GM23338 (cell line): ENCODE measurements around the gene ERI3.

Experiments
- CREB1 ChIP-seq: fragments of 250-450 bp; sonication (Bioruptor Pico); IDR thresholded peaks from 2 replicates; pipeline ENCODE4 v1.5.0; 2020; ENCODE audit warnings: low read depth, mild to moderate bottlenecking, moderate library complexity
- CTCF ChIP-seq, 2 experiments: fragments of 200-600 bp in 1 of 2; sonication (generic) in 1 of 2; conservative IDR thresholded peaks; 2 replicates each; pipeline versions ENCODE4 v1.5.1 to v1.6.1; 2016 to 2017; ENCODE audit warnings: antibody characterized with exemption in 2 of 2, low read depth in 2 of 2, mild to moderate bottlenecking in 2 of 2, moderate library complexity in 1 of 2
- EZH2 ChIP-seq: fragments of 200-600 bp; sonication (generic); IDR thresholded peaks from one replicate; pipeline ENCODE4 v1.8.0; 2017; ENCODE audit warnings: antibody characterized with exemption, mild to moderate bottlenecking, low read depth; ENCODE audit not compliant: unreplicated experiment
- EZH2phosphoT487 ChIP-seq: fragments of 200-600 bp; sonication (generic); IDR thresholded peaks from one replicate; pipeline ENCODE4 v1.8.1; 2018; ENCODE audit warnings: antibody characterized with exemption; ENCODE audit not compliant: unreplicated experiment
- JUNB ChIP-seq: IDR thresholded peaks from one replicate; pipeline ENCODE4 v1.6.1; 2016; ENCODE audit warnings: antibody characterized with exemption; ENCODE audit not compliant: unreplicated experiment
- POLR2AphosphoS5 ChIP-seq: IDR thresholded peaks from 2 replicates; pipeline ENCODE4 v1.6.1; 2016; ENCODE audit warnings: antibody characterized with exemption, low read depth
- ZNF331 ChIP-seq: fragments of 250-450 bp; sonication (Bioruptor Pico); IDR thresholded peaks from 2 replicates; pipeline ENCODE4 v1.5.0; 2020; ENCODE audit warnings: low read depth, mild to moderate bottlenecking, moderate library complexity
- TF ChIP-seq, protein P1 (sequence below): IDR thresholded peaks from one replicate; pipeline ENCODE4 v1.6.1; 2018; ENCODE audit warnings: antibody characterized with exemption; ENCODE audit not compliant: unreplicated experiment
- TF ChIP-seq, protein P2 (sequence below): IDR thresholded peaks from 2 replicates; pipeline ENCODE4 v1.6.1; 2016; ENCODE audit warnings: antibody characterized with exemption

DNA sequence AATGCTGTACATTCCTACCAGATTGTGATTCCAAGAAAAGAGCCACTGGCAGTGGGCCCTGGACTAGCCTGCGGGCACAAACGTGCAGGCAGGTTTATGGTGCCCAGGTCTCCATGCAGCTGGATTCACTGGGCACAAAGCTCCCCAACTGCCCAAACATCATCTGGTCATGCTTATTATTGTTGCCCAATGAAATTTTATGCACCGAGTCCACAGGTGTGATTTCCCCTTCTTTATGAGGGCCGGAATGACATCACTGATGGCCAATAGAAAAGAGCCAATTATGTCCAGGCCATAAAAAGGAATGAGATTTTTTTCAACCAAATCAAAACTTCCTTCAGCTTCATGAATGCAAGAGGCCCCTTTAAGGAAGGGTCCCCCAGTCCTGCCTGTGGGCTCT is 66.2 kb downstream of the ERI3 start:
- TF ChIP-seq CTCF (conservative IDR thresholded peaks at IDR 0.05; ENCODE audit: low read depth in 2 of 2), result no peak
- TF ChIP-seq CREB1 (CRISPR knock-in tag), result no peak
- TF ChIP-seq EZH2, result no peak
- no peak for TF ChIP-seq POLR2AphosphoS5
- no peak for TF ChIP-seq EZH2phosphoT487
- TF ChIP-seq, protein P1, sequence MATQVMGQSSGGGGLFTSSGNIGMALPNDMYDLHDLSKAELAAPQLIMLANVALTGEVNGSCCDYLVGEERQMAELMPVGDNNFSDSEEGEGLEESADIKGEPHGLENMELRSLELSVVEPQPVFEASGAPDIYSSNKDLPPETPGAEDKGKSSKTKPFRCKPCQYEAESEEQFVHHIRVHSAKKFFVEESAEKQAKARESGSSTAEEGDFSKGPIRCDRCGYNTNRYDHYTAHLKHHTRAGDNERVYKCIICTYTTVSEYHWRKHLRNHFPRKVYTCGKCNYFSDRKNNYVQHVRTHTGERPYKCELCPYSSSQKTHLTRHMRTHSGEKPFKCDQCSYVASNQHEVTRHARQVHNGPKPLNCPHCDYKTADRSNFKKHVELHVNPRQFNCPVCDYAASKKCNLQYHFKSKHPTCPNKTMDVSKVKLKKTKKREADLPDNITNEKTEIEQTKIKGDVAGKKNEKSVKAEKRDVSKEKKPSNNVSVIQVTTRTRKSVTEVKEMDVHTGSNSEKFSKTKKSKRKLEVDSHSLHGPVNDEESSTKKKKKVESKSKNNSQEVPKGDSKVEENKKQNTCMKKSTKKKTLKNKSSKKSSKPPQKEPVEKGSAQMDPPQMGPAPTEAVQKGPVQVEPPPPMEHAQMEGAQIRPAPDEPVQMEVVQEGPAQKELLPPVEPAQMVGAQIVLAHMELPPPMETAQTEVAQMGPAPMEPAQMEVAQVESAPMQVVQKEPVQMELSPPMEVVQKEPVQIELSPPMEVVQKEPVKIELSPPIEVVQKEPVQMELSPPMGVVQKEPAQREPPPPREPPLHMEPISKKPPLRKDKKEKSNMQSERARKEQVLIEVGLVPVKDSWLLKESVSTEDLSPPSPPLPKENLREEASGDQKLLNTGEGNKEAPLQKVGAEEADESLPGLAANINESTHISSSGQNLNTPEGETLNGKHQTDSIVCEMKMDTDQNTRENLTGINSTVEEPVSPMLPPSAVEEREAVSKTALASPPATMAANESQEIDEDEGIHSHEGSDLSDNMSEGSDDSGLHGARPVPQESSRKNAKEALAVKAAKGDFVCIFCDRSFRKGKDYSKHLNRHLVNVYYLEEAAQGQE, result no peak
- no peak for TF ChIP-seq JUNB
- TF ChIP-seq, protein P2, sequence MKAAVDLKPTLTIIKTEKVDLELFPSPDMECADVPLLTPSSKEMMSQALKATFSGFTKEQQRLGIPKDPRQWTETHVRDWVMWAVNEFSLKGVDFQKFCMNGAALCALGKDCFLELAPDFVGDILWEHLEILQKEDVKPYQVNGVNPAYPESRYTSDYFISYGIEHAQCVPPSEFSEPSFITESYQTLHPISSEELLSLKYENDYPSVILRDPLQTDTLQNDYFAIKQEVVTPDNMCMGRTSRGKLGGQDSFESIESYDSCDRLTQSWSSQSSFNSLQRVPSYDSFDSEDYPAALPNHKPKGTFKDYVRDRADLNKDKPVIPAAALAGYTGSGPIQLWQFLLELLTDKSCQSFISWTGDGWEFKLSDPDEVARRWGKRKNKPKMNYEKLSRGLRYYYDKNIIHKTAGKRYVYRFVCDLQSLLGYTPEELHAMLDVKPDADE, result no peak
- no peak for TF ChIP-seq ZNF331 (CRISPR knock-in tag)
